H9 (cell line): ENCODE data around the gene MAPK4. TPM values are rescaled to one million over a fixed set of nuclear protein-coding genes. Genes with fewer than 3 reads are reported as not detected.

Experiments
- DNase-seq: peaks from one replicate; pipeline ENCODE4 v3.0.0-alpha.2; 2017
- H2AFZ ChIP-seq: one replicate; pipeline ENCODE4 v1.6.1; 2013; ENCODE audit warnings: mild to moderate bottlenecking, low read length, control low read depth, moderate library complexity
- H2AK5ac ChIP-seq: 2 replicates; pipeline ENCODE4 v1.6.1; 2013; ENCODE audit warnings: low read length, control low read depth, mixed read lengths; ENCODE audit not compliant: insufficient read length
- H2BK120ac ChIP-seq: one replicate; pipeline ENCODE4 v1.6.1; 2013; ENCODE audit warnings: low read depth, mild to moderate bottlenecking, low read length, control low read depth, inconsistent platforms; ENCODE audit not compliant: poor library complexity, severe bottlenecking
- H2BK12ac ChIP-seq: 2 replicates; pipeline ENCODE4 v1.6.1; 2013; ENCODE audit warnings: low read length, control low read depth, mixed read lengths, low read depth; ENCODE audit not compliant: insufficient read length
- H2BK15ac ChIP-seq: 2 replicates; pipeline ENCODE4 v1.6.1; 2013; ENCODE audit warnings: low read depth, low read length, control low read depth
- H2BK20ac ChIP-seq: one replicate; pipeline ENCODE4 v1.6.1; 2013; ENCODE audit warnings: low read depth, mild to moderate bottlenecking, low read length, control low read depth, inconsistent platforms; ENCODE audit not compliant: poor library complexity, severe bottlenecking
- H2BK5ac ChIP-seq: 2 replicates; pipeline ENCODE4 v1.6.1; 2013; ENCODE audit warnings: low read length, control low read depth, mixed read lengths; ENCODE audit not compliant: insufficient read length
- H3K14ac ChIP-seq: 2 replicates; pipeline ENCODE4 v1.6.1; 2013; ENCODE audit warnings: low read length, control low read depth; ENCODE audit not compliant: insufficient read depth
- H3K18ac ChIP-seq: 2 replicates; pipeline ENCODE4 v1.6.1; 2013; ENCODE audit warnings: low read depth, mild to moderate bottlenecking, mixed read lengths, low read length, control low read depth; ENCODE audit not compliant: insufficient read length
- H3K23ac ChIP-seq: 2 replicates; pipeline ENCODE4 v1.6.1; 2013; ENCODE audit warnings: low read length, control low read depth, mixed read lengths, low read depth; ENCODE audit not compliant: insufficient read length
- H3K23me2 ChIP-seq: 2 replicates; pipeline ENCODE4 v1.6.1; 2013; ENCODE audit warnings: low read depth, mild to moderate bottlenecking, mixed read lengths, low read length, control low read depth; ENCODE audit not compliant: insufficient read length, poor library complexity, severe bottlenecking
- H3K27ac ChIP-seq: 2 replicates; pipeline ENCODE4 v1.5.1; 2013; ENCODE audit warnings: low read length, control low read depth, mixed read lengths, low read depth; ENCODE audit not compliant: insufficient read length
- H3K27me3 ChIP-seq: 2 replicates; pipeline ENCODE4 v1.6.1; 2013; ENCODE audit warnings: low read length, control low read depth, inconsistent platforms; ENCODE audit not compliant: insufficient read depth
- H3K4ac ChIP-seq: 2 replicates; pipeline ENCODE4 v1.6.1; 2013; ENCODE audit warnings: low read depth, mild to moderate bottlenecking, control low read depth, inconsistent platforms, low read length, moderate library complexity
- H3K4me1 ChIP-seq: 2 replicates; pipeline ENCODE4 v1.6.1; 2013; ENCODE audit warnings: low read length, control low read depth, inconsistent platforms; ENCODE audit not compliant: insufficient read depth
- H3K4me2 ChIP-seq: 2 replicates; pipeline ENCODE4 v1.6.1; 2013; ENCODE audit warnings: low read length, control low read depth, mixed read lengths; ENCODE audit not compliant: insufficient read length, insufficient read depth
- H3K56ac ChIP-seq: 2 replicates; pipeline ENCODE4 v1.6.1; 2013; ENCODE audit warnings: low read depth, mild to moderate bottlenecking, mixed read lengths, low read length, control low read depth; ENCODE audit not compliant: insufficient read length
- H3K79me1 ChIP-seq: 2 replicates; pipeline ENCODE4 v1.6.1; 2013; ENCODE audit warnings: low read depth, mild to moderate bottlenecking, moderate library complexity, low read length, control low read depth, inconsistent platforms; ENCODE audit not compliant: insufficient read depth, poor library complexity, severe bottlenecking
- H3K79me2 ChIP-seq: 2 replicates; pipeline ENCODE4 v1.6.1; 2013; ENCODE audit warnings: low read length, control low read depth, inconsistent platforms; ENCODE audit not compliant: insufficient read depth
- H3K9ac ChIP-seq: 2 replicates; pipeline ENCODE4 v1.6.1; 2013; ENCODE audit warnings: low read length, control low read depth, mixed read lengths; ENCODE audit not compliant: insufficient read length; ENCODE audit errors: extremely low read depth
- H3K9me3 ChIP-seq: one replicate; pipeline ENCODE4 v1.6.1; 2013; ENCODE audit warnings: low read depth, low read length, inconsistent platforms; ENCODE audit not compliant: control insufficient read depth
- H3T11ph ChIP-seq: one replicate; pipeline ENCODE4 v1.6.1; 2013; ENCODE audit warnings: mild to moderate bottlenecking, low read length, control low read depth, inconsistent platforms
- H4K20me1 ChIP-seq: one replicate; pipeline ENCODE4 v1.6.1; 2013; ENCODE audit not compliant: control insufficient read depth, insufficient read length, insufficient read depth
- H4K5ac ChIP-seq: 2 replicates; pipeline ENCODE4 v1.6.1; 2013; ENCODE audit warnings: low read depth, mild to moderate bottlenecking, mixed read lengths, low read length, control low read depth; ENCODE audit not compliant: insufficient read length
- H4K8ac ChIP-seq: replicated peaks from 2 replicates; pipeline ENCODE4 v1.6.1; 2013; ENCODE audit warnings: low read length, control low read depth, mixed read lengths, low read depth; ENCODE audit not compliant: insufficient read length
- H4K91ac ChIP-seq: 2 replicates; pipeline ENCODE4 v1.6.1; 2013; ENCODE audit warnings: low read depth, mild to moderate bottlenecking, moderate library complexity, mixed read lengths, low read length, control low read depth; ENCODE audit not compliant: insufficient read length
- H3K27ac Mint-ChIP-seq, 3 experiments: 2 replicates in 2 of 3; 3 replicates in 1 of 3; pipeline ENCODE4 v1.8.0; 2020 to 2021; ENCODE audit warnings: mixed read lengths in 3 of 3, mild to moderate bottlenecking in 1 of 3, moderate library complexity in 1 of 3
- H3K27me3 Mint-ChIP-seq: 2 replicates; pipeline ENCODE4 v1.8.0; 2021; ENCODE audit warnings: low read depth, mild to moderate bottlenecking, moderate library complexity, mixed read lengths
- H3K36me3 Mint-ChIP-seq, 3 experiments: 2 replicates in 2 of 3; 3 replicates in 1 of 3; pipeline ENCODE4 v1.8.0; 2020 to 2021; ENCODE audit warnings: low read depth in 3 of 3, mixed read lengths in 3 of 3; ENCODE audit not compliant: insufficient read depth in 1 of 3
- H3K4me1 Mint-ChIP-seq, 2 experiments: 2 replicates each; pipeline ENCODE4 v1.8.0; 2020; ENCODE audit warnings: mixed read lengths in 2 of 2
- H3K4me3 Mint-ChIP-seq, 2 experiments: 2 replicates in 1 of 2; 3 replicates in 1 of 2; pipeline ENCODE4 v1.8.0; 2020 to 2021; ENCODE audit warnings: mild to moderate bottlenecking in 2 of 2, mixed read lengths in 2 of 2, moderate library complexity in 1 of 2
- H3K9me3 Mint-ChIP-seq, 2 experiments: 2 replicates in 1 of 2; 3 replicates in 1 of 2; pipeline ENCODE4 v1.8.0; 2020; ENCODE audit warnings: mild to moderate bottlenecking in 2 of 2, mixed read lengths in 2 of 2, moderate library complexity in 1 of 2
- CTCF ChIP-seq: fragments of 200-600 bp; sonication (generic); conservative IDR thresholded peaks from 3 replicates; pipeline ENCODE4 v1.8.0; 2021; ENCODE audit warnings: antibody characterized with exemption, mild to moderate bottlenecking
- WGBS: extraction: QIAGEN DNeasy Blood & Tissue Kit; methylation state at CpG from one replicate; pipeline ENCODE4 v1.1.7; 2013; ENCODE audit warnings: missing lambda C conversion rate, low lambda C conversion rate, mixed read lengths; ENCODE audit not compliant: insufficient read length; ENCODE audit errors: extremely low coverage; 5-methylcytosine and 5-hydroxymethylcytosine counted together
- total RNA-seq: library from RNA; stranded (reverse); gene quantifications from 2 replicates; pipeline ENCODE4 v1.2.1, GENCODE V29; 2021

MAPK4 gene
- total RNA-seq, 1 experiment from 2014 or later: 1.6 TPM

DNA sequence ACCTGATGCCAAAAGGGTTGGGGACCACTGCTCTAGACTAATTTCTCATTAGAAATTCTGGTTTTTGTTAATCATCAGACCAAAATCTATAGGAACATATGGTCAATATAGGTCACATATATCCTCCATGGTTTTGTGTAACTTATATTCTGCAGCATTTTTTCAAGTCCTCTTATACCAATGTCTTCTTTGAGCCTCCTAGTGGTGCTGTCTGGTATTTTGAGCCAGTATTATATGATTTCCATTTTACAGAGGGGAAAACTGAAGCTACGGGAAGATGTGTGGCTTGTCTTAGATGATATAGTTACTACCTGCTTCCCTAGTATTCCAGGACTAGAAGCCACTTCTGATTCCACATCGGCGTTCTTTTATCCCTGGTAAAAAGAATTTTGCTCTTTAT lies 13.8 kb downstream of the MAPK4 start:
- no peak overlapping the region for H3K9ac ChIP-seq
- peak; percentile 63 for TF ChIP-seq CTCF
- no peak overlapping the region for H3K23ac ChIP-seq
- H3K36me3 Mint-ChIP-seq: peaks cover 3 to 5% (median 4%) of the 10 kb centered on the region in 3 experiments; a peak in 6 of 7 replicates
- peaks cover 3% of the 10 kb centered on the region for H3K9me3 ChIP-seq
- no peaks in the 10 kb centered on the region for H3K27me3 ChIP-seq
- no peaks in the 10 kb centered on the region for H4K20me1 ChIP-seq
- no peak for DNase-seq
- no peak overlapping the region for H3K4me3 Mint-ChIP-seq
- H3K18ac ChIP-seq: no peak overlapping the region
- H3K4me1 Mint-ChIP-seq: peaks cover 43 to 60% of the 10 kb centered on the region in 2 experiments
- no peaks in the 10 kb centered on the region for H3K79me1 ChIP-seq
- no CpG with 5 or more reads among the region's 3 CpGs for WGBS
- H3K9me3 Mint-ChIP-seq: peaks cover 4% of the 10 kb centered on the region in 2 experiments
- H3K4me2 ChIP-seq: no peak overlapping the region
- H3K14ac ChIP-seq: no peak overlapping the region
- H3K23me2 ChIP-seq: no peaks in the 10 kb centered on the region
- H2BK5ac ChIP-seq: no peak overlapping the region
- H2BK15ac ChIP-seq: no peak overlapping the region
- H4K91ac ChIP-seq: no peak overlapping the region
- no peak overlapping the region for H2BK120ac ChIP-seq
- no peak overlapping the region for H3K4ac ChIP-seq
- H3K4me1 ChIP-seq: peaks cover 3% of the 10 kb centered on the region; the same call in 1 of the 2 replicates
- H3K27ac Mint-ChIP-seq: no peak overlapping the region
- H3K27ac ChIP-seq: no peak overlapping the region
- H4K5ac ChIP-seq: no peak overlapping the region
- no peak overlapping the region for H2BK12ac ChIP-seq
- H2AK5ac ChIP-seq: no peak overlapping the region
- no peak overlapping the region for H3K56ac ChIP-seq
- H3K27me3 Mint-ChIP-seq: peaks cover 5% of the 10 kb centered on the region
- H2BK20ac ChIP-seq: no peak overlapping the region
- no peak overlapping the region for H4K8ac ChIP-seq
- H2AFZ ChIP-seq: no peak overlapping the region
- no peak overlapping the region for H3T11ph ChIP-seq
- H3K79me2 ChIP-seq: no peaks in the 10 kb centered on the region
